ENCODE results near the gene DPYD. TPM values are rescaled to one million over a fixed set of nuclear protein-coding genes. Genes with fewer than 3 reads are reported as not detected.
"Not testable (repeated sequence)": the region's sequence is repeated elsewhere in the genome, so short reads cannot be mapped to it uniquely, and the experiment has no call there.

Gene DPYD
- total RNA-seq, 1 donor from 2014 or later, result 41.2 TPM

DNA sequence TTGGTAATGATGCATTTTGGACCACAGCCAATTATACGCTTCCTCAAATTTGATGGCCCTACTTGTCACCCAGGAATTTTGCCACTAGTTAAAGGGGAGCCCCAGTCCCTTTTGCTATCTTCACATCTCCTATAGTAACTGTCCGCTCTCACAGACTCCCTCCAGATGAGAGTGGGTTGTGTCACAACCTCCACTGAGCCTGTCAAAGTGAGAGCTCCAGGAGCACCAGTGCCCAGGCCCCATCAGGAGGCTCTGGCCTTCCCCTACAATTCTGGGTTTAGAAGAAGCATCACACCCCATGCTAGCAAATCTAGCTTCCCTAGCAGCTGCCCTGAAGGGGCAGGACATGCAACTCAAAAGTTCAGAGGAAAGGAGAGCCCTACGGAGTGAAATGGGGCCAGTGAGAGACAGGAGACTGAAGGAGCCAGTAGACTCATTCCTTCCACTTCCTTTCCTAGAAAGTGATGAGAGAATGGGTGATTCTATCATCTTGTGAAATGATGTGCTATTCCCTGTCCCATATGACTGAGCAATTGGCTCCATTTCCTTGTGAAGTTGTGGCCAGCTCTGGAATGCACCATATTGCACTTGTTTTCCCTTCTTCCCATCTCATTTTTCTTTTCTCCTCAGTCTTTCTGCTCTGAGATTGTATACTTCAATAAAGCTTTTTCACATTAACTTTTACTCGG lies 541.3 kb downstream of the DPYD start:
- intact Hi-C loops (cut with micrococcal nuclease), result no loop called here

DNA sequence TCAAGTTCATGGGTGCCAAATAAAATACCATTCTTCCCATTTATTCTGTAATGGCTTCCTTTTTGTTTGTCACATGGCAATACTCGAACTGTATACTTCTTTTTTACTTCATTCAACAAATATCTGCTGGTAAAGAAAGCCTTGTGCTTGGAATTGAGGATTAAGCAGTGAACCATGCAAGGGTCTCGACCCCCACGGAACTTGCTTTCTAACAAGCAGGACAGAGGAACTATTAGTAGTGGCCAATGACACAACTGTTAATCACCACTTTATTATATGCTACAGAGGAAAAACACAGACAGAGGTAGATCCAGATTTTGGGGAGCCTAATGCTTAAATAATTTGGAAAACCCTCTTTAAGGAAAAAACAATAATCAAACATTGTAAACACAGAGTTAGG lies 542.2 kb downstream of the DPYD start:
- intact Hi-C loops (cut with micrococcal nuclease), result no loop called here

DNA sequence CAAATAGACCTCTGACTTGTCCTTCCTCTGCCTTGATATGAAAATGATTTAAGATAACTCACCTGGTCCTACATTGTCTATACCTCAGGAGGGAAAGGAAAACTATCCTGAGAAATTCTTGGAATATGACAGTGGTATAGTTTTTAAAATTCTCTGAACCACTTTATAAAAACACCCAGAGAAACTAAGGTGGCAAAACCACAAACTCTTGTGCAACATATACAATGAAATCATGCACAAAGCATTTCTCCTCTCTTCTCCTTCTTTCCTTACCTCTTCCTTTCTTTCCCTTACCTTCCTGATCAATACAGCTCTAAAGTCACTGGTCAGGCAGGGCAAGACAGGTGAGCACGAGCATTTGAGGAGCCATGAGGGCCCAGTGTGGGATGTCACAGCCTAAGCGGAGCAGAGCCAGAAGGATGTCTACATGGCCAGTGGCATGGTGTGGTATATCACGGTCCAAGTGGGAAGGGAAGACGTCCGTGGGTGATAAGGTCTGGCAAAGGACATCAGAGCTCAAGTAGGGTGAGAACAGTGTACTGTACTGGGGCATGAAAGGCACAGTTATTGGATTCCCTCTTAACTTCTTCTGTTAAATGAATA lies 543.3 kb downstream of the DPYD start:
- intact Hi-C loops (cut with micrococcal nuclease), result no loop called here

DNA sequence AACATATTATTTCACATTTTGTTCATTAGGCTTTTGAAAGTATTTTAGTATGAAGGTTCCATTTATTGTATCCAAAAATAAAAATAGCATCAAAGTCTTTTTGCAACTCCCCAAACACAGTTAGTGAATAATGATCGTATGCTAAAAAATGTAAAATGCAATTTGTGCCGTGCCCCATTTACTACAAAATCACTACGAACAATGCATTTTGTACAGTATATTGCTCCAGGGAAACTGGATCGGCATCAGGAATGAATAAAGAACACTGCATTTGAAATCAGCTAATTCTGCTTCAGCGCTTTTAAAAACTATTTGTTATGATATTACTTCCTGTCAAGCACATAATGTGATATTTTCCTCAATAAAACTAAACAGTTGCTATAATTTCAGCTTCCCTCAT lies 547.8 kb downstream of the DPYD start:
- intact Hi-C loops (cut with micrococcal nuclease), result no loop called here

- intact Hi-C loops (cut with micrococcal nuclease), result no loop called here
These were observed 548.3 kb downstream of the DPYD start for GRCh38 chr1:97372531-97372930.

- intact Hi-C loops (cut with micrococcal nuclease), result no loop called here
These were observed 552.5 kb downstream of the DPYD start for GRCh38 chr1:97368296-97368695.

DNA sequence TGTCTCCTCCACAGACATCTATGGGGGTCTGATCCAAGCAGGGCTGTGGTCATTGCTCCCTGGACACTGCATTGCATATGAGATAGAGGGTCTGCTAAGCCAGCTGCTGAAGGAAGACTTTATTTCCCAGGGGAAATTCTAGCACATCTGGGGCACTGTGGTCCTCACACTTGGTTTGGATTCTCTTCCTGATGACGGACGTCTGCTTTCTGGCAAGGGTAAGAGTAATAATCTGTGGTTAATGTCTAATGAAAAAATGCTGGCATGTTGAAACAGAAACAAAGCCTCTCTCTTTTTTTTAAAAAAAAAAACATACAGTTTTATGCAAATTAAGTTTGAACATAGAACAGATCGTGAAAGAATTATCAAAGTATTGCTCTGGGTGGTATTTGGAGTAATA lies 553.9 kb downstream of the DPYD start:
- intact Hi-C loops (cut with micrococcal nuclease), result no loop called here

DNA sequence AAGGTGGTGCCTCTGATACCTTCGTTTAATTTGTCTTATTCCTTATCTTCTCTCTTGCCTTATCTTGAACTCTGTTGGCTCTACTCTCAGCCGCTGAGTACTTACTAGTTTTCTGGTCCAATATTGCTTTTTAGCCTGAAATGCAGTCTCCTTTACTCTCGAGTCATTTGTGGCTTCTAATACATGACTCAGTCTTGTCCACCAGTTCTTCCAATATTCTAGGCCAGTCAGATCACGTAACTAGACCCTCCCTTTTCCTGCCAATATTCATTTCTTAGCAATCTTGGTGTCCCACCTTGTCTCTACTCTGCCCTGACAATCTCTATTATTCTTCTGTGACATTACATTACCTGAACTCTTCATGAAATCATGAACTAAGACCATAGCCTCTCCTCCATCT lies 555.8 kb downstream of the DPYD start:
- intact Hi-C loops (cut with micrococcal nuclease), result no loop called here

DNA sequence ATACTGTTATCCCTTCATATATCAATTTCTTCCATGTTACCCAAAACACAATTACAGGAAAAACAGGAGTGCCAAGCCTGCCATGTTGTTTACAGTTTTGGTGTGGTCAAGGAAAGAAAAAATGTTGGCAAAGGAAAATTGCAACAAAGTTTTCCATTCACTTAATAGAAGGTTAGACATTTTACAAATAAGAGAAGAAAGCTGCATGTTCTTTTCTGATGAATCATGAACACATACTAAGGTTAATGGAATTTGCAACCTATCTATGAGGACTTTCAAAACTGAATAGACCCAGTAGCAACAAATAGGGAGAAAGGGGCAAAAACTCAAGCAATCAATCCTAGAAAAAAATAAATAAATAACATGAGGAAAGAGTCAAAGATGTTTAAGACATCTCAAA lies 556.7 kb downstream of the DPYD start:
- intact Hi-C loops (cut with micrococcal nuclease), result no loop called here

GRCh38 chr1:97356309-97356708 lies 564.5 kb downstream of the DPYD start:
- intact Hi-C loops (cut with micrococcal nuclease), result no loop called here

DNA sequence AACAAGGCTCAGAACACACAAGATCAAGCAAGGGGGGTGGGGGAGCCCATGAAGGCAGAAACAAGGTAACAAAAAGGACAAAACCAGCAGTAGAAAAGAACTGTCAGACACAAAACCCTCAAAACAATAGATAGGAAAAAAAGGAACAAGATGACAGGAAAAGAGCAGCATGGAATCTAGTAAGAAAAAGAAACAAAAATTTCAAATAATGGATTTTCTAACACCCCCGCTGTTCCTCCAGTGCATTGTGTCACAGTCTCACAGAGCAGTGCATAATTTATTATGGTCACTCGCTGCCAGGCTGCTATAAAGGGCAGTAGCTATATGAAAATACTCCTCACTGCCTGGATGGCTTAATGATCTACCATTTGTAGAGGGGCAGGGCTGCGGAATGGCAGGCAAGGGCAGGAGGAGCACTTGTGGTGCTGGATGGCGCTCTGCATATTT lies 567.9 kb downstream of the DPYD start:
- intact Hi-C loops (cut with micrococcal nuclease), result no loop called here

DNA sequence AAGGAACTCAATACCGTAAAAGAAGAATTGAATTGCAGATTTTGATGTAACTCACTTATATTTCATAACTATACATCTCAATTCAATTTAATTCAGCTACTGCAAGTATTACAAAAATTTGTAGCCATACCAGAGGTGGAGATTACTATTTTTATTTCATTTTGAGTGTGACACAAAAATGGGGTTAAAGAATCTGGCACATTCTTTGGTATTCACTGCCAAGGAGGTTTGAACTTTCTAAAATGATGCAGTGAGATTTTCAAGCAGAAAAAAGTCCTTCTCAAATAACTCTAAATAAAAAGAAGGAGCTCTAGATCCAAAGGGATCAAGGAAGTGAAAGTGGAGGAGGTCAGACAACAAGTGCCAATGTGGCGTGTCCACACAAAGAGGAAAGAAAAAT lies 569.0 kb downstream of the DPYD start:
- intact Hi-C loops (cut with micrococcal nuclease), result no loop called here

DNA sequence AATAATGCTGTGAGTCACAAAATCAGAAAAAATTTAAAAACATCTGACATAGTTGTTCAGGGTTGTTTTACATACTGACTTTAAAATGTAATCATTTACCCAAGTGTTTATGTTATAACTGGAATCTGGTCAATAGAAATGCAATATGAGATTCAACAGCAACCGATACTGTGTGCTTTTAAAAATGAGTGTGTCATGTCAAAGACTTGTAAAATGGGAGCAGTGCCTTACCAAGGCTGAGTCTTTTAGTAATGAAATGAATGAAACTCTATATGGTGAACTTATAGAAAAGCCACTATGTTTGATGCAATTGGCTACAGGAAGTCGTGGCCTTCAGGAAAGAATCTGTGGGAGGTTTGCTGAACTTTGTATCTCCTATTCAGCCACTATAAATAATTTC lies 570.2 kb downstream of the DPYD start:
- intact Hi-C loops (cut with micrococcal nuclease), result no loop called here

DNA sequence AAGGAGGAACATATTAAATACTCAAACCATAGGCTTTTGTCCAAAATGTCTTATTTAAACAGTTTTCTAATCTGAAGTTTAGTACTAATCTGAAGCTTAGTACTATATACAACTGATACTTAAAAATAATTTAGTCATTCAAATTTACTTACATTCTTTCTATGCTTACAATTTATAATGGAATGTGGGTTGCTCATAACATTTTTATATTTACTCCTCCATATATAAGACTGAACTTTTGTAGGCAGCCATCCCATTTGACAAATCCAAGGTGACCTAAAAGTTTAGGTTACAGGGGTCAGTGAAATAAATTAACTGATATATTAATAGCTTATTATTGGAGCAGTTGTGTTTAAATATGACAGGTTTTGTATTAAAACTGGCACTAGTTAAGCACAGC lies 570.6 kb downstream of the DPYD start:
- intact Hi-C loops (cut with micrococcal nuclease), result no loop called here

DNA sequence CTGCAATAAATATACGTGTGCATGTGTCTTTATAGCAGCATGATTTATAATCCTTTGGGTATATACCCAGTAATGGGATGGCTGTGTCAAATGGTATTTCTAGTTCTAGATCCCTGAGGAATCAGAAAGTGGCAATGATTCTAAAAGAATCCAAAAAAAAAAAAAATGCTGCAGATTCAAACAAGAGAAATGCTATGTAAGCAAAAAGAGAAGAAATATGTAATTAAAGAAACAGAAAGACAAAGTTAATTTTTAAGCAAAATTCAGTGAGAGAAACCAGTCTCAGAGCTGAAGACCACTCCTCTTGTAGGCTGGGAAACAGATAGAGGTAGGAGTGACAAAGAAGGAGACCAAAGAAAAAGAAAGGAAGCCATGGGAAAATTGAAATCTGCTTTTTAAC lies 571.0 kb downstream of the DPYD start:
- intact Hi-C loops (cut with micrococcal nuclease), result not testable (repeated sequence)

DNA sequence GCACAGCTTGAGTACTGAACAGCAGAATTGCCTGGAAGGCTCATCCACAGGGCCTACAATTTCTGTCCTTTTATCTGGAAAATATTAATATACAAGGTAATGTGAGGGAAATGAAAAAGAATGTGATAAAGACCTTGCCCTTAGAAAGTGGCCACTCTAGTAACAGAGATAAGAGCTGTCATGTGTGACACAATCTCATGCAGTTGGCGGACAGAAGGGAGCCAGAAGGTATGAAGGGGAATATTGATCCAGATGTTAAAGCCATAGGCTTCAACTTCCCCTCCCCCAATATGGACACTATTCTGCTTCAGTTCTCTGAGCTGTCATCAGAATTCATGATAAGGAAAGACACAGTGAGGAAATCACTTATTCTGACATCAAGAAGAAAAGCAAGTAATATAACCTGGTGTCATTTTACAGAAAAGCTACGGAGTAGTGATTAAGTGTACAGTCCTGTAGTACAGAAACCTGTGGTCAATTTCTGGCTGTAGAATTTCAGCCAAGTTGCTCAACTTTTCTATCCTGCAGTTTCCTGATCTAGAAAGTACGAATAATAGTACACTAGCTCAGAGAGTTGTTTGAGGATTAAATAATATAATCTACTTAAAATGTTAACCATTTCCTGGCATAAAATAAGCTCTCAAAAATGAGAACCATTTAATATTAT lies 572.1 kb downstream of the DPYD start:
- intact Hi-C loops (cut with micrococcal nuclease), result no loop called here

- intact Hi-C loops (cut with micrococcal nuclease), result no loop called here
These were observed 579.9 kb downstream of the DPYD start for GRCh38 chr1:97340951-97341350.

- intact Hi-C loops (cut with micrococcal nuclease), result no loop called here
These were observed 582.5 kb downstream of the DPYD start for GRCh38 chr1:97338347-97338746.

DNA sequence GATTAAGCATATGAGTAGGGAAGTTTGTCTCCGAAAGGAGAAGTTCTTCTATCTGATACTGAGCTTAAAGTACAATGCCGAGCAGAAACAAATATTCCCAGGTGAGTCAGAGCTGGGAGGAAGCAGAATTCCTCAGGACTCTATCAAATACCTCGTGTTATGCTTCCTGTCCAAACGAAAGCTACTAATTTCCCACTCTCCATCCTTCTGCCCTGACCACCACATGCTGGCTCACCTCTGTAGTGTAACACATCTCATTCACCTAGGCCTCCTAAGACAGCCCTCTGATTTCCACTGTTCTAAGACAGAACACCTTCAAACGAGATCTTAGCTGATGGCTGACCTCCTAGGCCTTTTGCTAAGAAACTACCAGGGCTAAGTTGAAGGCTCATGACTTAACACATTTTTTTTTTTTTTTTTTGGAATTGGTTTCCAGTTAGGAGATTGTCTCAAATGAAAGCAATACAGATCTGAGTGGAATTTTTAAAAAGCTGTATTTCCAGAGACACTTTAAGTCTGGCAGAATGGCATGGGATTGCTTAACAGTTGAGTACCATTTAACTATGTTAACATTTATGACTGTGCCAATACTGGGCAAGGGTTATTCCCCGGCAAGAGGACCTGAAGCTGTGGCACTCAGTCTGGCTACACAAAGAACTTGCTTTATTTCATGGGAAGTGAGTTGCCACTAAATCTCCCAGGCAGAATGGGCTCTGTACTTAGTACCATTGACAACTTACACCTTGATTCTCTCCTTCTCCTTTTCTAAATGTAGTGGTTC lies 583.4 kb downstream of the DPYD start:
- intact Hi-C loops (cut with micrococcal nuclease), result no loop called here

- intact Hi-C loops (cut with micrococcal nuclease), result no loop called here
These were observed 586.4 kb downstream of the DPYD start for GRCh38 chr1:97334454-97334853.

DNA sequence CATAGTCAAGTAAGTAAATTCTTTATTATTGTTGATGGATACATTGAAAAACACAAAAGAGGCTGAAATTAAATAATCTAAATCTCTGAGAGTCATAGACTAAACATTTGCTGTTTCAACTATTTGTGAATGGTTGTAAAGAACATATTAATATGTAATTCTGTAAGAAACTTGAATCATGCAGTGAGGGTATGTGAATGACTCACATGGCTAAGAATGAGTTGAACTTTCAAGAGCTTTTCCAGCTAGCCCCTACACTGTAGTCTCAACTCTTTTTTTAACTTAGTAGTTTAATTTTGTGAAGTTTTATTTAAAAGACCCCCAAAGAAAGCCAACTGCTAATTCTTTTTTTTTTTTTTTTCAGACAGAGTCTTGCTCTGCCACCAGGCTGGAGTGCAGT lies 588.1 kb downstream of the DPYD start:
- intact Hi-C loops (cut with micrococcal nuclease), result no loop called here

- intact Hi-C loops (cut with micrococcal nuclease), result no loop called here
These were observed 589.7 kb downstream of the DPYD start for GRCh38 chr1:97331165-97331564.

All from T-helper 1 cell treated with Interleukin-12 subunit alpha and Interleukin-12 subunit beta and Interleukin-4 antibody, amounts not matched to agents 30 ng/mL and 1 ng/mL, for 36 hours (primary cell).